GM19324 (cell line): ENCODE data around the gene PRKCQ.
A peak's percentile ranks its signal among the peaks of the same experiment; 100 is the strongest.

Experiments
- ATAC-seq: cut with Tn5 transposase; IDR thresholded peaks from one replicate; pipeline ENCODE4 v1.9.1; 2021; ENCODE audit warnings: mild to moderate bottlenecking, moderate library complexity; ENCODE audit not compliant: unreplicated experiment, low FRiP score

The PRKCQ gene

GRCh38 chr10:6416892-6417512, 163.1 kb downstream of the PRKCQ start:
- no peak for ATAC-seq

- ATAC-seq = no peak
Measured at GRCh38 chr10:6411436-6411835, 168.6 kb downstream of the PRKCQ start.

GRCh38 chr10:6410830-6411229, 169.2 kb downstream of the PRKCQ start:
- ATAC-seq = no peak

- ATAC-seq = no peak
Measured at GRCh38 chr10:6409971-6410643, 170.0 kb downstream of the PRKCQ start.

- no peak for ATAC-seq
Measured at GRCh38 chr10:6408799-6409198, 171.3 kb downstream of the PRKCQ start.

DNA sequence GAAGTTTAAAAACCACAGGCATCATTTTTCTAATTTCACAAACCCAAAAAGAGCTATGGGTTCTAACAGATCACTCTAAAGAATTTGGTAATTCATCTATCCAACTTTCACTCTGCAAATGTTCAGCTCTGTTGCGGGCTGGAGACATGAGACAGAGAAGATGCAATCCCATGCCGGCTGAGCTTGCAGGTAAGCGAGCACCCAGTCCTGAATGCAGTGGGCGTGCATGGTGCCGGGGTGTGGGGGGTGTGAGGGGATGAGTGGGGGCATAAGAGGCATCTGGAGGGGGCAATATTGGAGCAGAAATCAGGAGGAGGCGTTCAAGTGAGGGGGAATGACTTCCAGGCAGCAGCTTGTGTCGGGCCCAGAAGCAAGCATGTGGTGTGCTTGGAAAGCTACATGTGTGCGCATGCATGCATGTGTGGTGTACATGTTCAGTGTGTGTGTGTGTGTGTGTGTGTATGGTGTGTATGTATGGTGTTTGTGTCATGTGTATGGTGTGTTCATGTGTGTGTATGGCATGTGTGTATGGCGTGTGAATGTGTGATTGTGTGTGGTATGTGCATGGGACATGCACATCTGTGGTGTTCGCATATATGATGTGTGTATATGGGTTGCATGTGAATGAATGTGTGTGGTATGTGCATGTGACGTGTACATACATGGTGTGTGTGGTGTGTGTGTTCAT, 172.9 kb downstream of the PRKCQ start:
- no peak for ATAC-seq

DNA sequence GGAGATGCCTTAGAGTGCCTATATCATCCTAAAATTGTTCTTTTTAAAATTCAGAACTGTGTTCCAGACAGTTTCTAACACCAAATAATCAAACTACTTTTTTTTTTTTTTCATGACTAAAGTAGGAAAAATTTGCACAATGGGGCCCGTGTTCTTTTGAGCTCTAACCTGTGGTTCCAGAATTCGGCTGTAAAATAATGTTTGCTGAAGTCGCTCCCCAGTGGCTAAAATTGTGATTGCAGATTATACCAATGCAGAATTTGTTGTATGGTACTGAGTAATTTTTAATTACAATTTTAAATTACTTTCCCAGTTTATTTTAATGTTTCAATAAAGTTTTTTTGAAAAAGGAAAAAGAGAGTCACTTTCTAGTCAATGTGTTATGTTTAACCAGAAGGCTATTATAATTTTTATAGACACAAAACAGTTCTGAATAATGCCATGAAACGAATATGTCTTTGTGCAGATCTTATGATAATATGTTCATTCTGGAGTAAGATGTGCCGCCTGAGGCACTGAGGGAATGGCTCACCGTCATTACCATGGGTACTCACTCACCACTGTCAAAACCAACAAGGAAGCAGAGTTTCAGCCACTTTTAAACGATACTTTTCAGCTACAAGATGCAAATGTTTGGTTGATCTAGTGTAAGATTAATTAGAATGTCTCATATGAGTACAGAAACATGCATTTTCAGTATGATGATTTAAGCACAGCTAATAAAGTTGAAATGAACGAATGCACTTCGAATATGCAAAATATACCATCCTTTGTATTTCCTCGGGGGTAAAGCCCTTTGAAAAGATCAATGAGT, 173.6 kb downstream of the PRKCQ start:
- no peak for ATAC-seq

DNA sequence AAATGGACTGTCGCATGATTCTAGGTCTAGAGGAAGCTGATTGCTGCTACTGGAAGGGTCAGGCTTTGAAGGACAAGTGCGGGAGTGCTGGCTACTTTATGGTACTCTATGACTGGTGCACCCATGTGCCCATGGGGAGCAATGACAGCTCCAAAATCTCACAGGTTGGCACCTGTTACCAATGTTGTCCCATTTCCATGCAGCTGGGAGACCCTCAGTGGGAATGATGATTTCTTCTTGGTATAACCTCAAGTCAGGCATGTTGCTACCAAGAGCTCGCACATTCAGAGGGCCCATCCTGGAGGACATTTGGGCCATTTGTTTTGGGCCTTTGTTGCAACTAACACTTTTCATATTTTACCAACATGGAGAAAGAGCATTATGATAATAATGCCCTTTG, 174.4 kb downstream of the PRKCQ start:
- ATAC-seq = no peak

- ATAC-seq = no peak
Measured at GRCh38 chr10:6404127-6405072, 175.7 kb downstream of the PRKCQ start.

- no peak for ATAC-seq
Measured at GRCh38 chr10:6402960-6403359, 177.1 kb downstream of the PRKCQ start.

DNA sequence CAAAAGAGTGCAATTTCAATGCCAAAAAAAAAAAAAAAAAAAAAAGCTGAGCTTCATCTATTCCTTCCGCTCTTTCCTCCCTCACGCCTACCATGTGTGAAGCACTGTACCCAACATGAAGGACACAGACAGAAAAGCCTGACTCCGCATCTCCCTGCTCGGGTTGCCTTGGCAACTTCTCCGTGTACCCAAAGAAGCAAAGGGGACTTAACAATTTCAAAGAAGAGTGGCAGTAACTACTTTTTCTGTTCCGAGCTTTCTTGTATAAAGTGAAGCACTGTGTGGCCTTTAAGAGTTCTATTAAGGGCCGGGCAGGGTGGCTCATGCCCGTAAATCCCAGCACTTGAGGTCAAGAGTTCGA, 177.7 kb downstream of the PRKCQ start:
- ATAC-seq = no peak

DNA sequence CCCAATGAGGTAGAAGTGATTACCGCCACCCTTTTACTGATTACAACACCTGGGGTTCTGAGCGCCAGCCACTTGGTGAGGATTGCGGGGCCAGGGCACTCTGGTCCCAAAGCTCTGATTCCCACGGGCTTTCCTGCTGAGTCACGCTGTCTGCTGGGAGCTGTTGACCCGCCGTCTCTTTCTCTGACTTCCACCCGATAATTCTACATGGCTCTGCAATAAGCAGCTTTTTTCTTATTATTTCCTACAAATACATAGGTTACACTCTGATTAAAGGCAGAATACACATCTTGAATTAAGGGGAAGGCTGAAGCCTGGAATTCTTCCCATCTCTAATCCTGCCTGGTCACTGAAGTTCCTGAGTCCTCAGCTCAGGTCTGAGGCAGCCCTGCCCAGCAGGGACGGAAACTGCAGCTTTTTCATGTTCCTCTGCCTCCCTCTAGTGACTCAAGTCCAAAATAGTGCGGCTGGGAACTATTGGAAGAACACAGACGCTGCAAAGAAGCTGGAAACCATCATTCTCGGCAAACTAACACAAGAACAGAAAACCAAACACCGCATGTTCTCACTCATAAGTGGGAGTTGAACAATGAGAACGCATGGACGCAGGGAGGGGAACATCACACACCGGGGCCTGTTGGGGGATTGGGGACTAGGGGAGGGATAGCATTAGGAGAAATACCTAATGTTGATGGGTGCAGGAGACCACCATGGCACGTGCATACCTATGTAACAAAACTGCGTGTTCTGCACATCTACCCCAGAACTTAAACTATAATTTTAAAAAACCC, 178.3 kb downstream of the PRKCQ start:
- peak; percentile 59 for ATAC-seq

GRCh38 chr10:6400821-6401465, 179.1 kb downstream of the PRKCQ start:
- ATAC-seq = no peak

DNA sequence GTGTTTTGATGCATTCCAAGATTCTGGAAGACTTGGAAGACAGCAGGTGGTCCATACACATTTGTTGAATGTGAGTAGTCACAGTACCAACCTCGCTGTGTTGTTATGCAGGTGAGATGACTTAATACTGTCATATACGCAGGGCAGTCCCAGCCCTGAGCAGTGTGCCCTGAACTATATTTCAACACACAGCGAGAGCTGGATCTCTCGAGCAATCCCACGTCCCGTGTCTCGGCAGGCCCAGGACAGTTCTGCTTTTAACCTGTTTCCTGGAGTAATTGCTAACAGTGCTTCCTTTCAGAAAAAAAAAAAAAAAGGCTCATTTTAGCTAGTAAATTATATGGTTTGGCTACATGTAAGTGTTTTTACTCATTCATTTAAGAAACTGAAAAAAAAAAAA, 179.7 kb downstream of the PRKCQ start:
- no peak for ATAC-seq

DNA sequence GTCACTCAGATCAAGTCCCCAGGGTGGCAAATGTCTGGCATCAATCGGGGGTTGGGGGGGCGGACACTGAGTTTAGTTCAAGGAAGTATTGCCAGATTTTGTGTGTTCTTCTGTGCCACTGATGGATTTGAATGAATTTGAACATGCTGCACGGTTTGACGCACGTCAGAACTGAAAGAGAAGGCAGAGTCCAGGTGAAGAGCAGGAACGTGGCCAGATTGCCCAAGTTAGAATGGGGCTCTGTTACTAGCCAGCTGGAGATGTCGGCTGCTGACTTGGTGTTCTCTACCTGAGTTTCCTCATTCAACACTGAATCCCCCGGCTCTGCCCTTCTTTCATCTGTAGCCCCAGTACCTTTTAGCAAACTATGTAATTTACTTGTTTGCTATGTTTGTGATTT, 180.2 kb downstream of the PRKCQ start:
- no peak for ATAC-seq

DNA sequence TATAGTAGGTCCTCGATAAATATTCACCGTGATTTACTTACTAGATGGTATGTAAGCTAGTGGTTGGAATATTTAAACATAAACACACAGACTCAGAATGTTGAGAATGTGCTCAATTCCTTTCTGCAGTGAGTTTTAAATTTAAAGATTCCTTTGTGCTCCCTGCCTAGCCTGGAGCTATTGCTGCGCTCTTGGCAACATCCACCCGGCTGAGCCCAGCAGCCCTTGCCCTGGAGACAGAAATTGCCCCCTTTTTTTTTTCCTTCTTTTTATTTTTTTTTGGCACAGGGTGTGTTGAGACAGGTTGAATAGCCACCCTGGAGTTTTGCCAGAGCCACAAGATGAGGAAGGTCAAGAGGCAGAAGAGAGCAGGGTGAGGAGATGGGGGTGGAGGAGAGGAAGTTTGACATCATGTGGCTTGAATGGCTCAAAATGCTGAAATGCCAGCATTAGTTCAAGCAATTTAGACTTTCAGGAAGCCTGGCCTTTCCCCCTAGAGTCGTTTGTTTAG, 180.8 kb downstream of the PRKCQ start:
- ATAC-seq = no peak

DNA sequence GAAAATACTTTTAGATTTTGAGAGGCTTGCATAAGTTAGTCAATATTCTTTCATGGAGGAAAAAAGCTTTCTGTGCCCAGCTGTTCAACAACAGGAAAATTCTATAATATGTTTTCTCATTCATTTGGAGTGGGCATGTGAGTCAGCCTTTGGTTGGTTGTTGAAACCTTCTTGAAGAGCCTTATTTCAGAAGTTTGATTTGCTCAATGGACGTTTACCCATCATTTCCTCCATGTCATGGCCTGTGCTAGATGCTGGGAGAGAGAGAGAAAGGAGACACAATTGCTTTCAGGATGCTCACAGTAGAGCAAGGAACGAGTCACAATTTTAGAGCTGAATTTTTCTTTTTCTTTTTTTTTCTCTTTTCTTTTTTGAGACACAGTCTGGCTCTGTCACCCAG, 181.7 kb downstream of the PRKCQ start:
- ATAC-seq = no peak

DNA sequence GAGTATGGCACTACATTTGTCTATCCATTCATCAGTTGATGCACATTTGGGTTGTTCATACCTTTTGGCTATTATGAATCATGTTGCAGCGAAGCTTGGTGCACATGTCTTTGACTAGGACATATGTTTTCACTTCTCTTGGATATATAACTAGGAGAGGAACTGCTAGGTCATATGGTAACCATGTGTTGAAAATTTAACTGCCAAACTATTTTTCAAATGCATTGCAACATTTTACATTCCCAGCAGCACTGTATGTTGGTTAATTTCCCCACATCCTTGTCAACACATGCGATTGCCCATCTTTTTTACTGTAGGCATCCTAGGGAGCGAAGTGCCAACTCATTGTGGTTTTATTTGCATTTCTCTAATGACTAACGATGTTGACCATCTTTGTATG, 183.4 kb downstream of the PRKCQ start:
- ATAC-seq = no peak

DNA sequence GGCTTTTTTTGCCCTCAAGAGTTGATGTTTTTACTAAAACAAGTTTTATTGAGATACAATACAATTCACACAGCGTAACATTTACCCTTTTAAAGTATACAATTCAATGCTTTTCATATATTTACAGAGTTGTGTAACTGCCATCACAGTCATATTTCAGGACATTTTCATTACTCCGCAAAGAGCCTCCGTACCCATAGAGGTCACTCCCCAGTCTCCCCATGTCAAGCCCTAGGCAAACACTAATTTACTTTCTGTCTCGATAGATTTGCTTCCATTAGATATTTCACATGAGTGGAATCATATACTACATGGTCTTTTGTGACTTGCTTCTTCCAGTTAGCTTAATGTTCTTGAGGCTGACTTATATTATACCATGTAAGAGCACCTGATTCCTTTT, 183.8 kb downstream of the PRKCQ start:
- no peak for ATAC-seq
